Nucleus accumbens (tissue), 56 donors: ENCODE results near the gene ARHGEF3.

ENCODE experiments used
- DNase-seq, 56 donors: peaks; one replicate each; lab custom pipeline; 2025; lab: John Stamatoyannopoulos, UW

ARHGEF3 gene, protein sequence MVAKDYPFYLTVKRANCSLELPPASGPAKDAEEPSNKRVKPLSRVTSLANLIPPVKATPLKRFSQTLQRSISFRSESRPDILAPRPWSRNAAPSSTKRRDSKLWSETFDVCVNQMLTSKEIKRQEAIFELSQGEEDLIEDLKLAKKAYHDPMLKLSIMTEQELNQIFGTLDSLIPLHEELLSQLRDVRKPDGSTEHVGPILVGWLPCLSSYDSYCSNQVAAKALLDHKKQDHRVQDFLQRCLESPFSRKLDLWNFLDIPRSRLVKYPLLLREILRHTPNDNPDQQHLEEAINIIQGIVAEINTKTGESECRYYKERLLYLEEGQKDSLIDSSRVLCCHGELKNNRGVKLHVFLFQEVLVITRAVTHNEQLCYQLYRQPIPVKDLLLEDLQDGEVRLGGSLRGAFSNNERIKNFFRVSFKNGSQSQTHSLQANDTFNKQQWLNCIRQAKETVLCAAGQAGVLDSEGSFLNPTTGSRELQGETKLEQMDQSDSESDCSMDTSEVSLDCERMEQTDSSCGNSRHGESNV

DNA sequence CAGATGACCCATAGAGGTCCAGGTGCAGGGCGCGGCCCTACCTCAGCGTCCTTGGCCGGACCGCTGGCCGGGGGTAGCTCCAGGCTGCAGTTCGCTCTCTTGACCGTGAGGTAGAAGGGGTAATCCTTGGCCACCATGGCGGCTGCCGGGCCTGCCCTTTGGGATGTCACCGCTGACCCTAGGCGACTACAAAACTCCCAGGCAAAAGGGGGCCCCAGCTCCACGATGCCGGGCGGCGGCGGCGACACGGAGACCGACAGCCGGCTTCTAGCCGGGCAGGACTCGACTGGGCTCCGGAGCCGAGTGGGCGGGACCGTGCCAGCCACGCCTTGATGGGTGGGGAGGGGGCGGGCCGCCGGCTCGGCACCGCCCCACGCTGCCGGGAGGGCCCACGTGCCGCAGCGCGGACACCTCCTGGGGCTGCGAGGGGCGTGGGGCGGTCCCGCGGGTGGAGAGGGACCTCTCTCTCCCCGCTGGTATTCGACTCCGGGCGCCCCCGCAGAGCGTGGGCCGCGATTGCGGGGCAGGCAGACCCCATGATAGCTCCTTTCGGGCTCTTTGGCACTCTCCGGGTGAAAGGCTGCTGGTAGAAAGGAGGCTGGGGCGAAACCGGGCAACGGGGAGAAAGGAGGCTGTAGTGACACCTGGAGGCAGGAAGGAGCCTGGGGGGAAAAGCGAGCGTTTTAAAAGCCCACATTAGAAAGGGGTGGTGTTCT lies at the start of gene ARHGEF3:
TSS of gene ARHGEF3 (minus strand) at position 288 of the 716 bp plus-strand sequence. CDS start at position 137, 151 bp downstream.
- DNase-seq = peak in 55 of 56 donors; percentile 18 to 92 (median 81)

DNA sequence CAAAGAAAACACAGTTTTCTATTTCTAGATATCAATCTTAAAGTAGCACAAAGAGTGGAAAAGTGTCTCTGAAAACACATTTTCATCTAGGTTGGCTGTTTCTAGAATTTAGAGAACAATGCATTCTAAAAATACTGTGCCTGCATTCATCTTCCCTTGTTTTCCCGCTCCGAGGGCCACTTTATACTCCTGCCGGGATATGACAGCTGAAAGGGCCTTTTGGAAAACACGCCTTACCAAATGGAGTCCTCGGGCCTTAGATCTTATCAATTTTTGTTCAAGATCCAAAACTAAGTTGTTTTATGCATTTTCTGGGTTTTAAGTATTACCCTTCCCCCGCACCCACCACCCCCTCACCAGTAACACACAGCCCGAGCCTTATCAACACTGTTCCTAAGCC lies 47.9 kb upstream of the ARHGEF3 start:
- DNase-seq = no peak

DNA sequence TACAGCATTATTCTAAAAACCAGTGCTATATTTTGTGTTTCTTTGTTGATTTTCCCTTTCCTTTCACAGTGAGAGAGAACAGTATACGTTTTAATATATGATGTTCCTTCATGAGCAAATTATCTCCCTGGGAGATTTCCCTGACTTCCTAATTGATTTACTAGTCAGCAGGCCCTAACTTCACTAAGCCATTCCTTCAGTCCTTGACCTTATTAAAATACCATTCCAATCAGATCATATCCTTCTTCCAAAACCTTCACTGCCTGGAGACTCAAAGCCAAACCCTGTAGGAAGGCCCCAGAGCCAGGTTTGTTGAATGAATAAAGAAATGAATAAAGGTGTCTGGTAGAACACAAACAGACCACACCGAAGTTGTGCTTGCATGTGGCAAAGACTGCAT lies 43.8 kb upstream of the ARHGEF3 start:
- no peak for DNase-seq

DNA sequence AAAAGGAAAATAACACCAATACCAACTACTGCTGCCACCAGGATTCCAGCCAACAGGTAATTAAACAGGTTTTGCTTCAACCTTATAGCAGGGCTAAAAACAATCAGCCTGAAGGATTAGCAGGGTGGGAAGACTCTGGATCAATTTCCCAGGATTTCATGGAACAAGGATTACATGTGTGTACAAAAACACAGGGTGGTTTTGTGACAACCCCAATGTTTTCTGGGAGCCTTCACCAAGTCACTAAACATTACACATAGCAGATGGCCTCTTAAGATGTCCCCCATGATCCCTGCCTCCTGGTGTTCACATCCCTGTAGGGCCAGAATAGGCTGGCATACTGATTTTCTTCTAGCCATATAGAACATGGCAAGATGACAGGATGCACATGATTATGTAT lies 42.8 kb upstream of the ARHGEF3 start:
- no peak for DNase-seq

DNA sequence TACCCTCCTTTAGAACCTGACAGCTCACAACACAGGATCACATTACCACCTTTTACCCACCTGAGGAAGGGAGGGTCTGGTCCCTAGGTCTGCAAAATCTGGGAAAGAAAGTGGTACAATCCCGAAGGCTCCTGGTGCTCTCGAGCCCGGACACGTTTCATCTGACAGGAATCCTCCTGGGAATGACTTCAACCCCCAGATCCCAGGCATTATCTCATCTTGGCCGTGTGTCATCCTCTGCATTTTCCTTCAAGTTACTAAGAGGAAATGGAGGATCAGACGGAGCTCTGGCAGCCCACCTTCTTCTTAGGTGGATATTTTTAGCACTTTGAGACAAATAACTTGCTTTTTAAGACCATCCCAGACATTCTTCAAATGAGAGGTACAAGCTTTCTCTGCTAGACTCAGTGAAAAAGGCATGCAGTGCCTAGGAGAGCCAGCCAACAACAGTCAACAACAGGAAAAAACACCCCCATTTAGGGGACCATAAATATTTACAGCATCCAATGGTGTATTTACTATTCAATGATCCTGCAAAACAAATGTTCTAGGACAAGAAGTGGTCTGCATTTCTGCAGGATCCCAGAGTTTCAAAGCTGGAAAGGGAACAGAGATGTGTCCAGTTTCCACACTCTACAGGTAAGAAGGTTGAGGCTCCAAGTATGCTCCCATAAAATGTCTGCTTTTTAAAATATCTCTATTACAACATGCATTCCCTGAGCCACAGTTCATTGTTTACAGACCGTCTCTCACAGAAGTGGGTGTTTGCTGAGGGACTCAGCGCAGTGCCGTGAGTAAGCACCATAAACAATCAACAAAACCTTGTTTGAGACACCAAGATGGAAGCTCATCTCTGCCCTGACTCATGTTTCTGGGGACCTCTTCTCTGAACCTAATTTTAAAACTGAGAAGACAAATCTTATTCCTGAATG lies 38.3 kb upstream of the ARHGEF3 start:
- DNase-seq = peak in 1 of 56 donors; percentile 6

DNA sequence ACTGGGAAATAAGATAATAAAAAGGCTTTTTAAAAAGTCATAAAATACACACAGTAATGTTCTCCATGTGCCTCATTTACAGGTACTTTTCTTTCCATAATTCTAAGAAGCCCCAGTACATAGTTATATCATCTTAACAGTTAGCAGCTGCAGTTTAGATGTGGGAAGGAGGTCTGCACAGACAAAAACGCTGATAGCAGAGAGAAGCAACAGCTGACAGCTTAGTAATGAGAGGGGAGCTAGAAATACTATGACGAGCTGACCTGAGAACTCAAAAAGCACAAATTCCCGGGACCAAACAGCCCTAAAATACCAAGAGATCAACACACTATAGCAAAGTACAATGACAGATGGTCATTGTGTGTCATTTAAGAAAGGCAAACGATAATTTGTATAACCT lies 36.7 kb upstream of the ARHGEF3 start:
- DNase-seq = no peak

DNA sequence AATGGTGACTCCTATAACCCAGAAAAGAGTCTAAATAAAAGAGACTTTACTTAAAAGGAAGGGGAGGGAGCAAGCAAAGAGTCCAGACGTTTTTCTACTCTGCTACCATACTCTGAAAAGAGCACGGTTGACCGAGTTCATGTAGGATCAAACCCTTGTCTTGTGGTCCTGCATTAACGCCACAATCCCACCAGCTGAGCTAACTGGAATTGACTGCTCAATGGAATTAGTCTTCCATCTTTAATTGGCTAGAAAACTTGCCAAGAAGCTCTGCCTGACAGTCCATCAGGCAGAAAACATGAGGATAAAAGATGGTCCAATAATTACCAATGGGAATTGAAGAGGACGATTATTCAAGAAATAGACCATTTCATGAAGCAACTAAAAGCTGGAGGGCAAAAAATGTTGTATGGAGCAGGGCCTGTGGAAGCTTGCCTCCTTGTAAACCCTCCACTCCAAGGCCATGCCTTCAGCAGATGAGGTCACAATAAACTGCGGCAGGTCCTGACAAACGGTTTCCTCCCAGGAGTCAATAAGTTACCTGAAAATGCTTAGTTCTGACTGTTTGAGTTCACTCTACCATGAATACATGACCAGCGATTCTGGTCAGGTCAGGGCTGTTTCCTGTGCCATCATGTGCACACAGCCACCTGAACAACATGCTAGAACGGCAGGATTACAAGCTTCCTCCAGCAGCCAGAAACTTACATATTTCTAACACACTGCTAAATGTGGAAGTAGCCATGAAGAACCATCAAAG lies 35.6 kb upstream of the ARHGEF3 start:
- DNase-seq = no peak

DNA sequence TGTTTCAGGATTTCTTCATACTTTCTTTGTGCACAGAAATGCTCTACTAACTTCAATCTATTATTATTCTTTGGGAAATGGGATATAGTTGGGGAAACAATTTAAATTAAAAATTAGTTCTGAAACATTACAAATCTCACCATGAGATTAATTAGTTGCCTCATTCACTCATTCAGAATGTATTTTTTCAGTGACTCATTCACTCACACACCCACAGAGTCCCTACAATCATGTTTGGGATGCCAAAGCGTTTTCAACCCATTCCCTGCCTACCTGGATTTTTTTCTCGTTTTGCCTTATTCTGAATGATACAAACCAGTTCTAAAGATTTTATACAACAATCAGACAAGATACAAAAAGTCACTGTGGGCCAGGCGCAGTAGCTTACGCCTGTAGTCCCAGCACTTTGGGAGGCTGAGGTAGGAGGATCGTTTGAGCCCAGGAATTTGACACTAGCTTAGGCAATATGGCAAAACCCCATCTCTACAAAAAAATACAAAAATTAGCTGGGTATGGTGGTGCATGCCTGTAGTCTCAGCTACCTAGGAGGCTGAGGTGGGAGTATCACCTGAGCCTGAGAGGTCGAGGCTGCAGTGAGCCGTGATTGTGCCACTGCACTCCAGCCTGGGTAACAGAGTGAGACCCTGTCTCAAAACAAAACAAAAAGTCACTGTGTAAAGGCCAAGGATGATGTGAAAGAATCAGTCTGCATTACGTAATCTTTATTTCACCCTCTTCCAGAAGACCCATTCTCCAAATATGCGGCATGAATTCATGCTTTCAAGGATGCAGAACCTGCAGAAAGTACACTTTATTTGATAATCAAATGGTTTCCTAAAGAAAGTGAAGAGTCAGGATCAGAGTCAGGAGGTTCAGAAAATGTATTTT lies 34.8 kb upstream of the ARHGEF3 start:
- DNase-seq = no peak

DNA sequence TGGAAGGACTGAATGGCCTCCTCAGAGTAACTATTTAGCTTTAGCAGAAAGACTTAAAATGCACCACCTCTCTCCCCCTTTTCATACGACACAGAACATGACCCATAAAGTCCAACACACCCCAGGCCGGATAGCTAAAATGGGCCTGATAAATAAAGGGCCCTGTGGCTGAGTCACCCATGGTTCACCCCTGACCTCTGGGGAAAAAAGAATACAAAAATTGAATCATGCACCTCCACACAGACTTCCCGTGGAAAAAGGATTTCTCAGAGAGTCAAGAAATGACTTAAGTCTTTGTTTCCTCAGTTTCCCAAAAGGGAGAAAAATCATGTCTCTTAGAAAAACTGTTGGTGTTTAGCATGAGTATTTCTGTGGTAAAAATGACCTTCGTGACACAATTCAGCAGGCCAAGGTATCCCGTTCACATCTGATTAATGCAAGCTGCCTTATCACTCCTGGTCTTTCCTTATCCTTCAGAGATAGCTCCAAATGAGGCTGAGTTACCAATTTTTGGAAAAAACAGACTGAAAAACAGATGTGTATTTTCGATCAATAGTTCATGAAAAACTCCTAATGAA lies 34.0 kb upstream of the ARHGEF3 start:
- DNase-seq = no peak

DNA sequence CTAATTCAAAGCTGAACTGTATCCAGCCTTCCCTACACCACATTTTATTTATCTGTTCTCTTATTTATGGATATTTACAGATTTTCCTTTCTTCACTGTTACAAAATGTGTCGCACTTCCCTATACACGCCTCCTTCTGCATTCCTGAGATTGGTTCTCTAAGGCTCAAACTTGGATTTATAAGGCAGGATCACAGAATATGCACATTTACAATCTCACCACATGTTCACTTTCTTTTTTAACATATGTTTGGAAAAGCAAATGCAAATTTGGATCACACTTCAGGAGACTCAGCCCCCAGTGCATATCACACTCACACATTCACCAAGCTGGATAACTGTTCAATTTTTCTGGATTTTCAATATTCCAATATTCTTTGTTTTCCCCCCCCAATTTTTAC lies 31.8 kb upstream of the ARHGEF3 start:
- DNase-seq = no peak

DNA sequence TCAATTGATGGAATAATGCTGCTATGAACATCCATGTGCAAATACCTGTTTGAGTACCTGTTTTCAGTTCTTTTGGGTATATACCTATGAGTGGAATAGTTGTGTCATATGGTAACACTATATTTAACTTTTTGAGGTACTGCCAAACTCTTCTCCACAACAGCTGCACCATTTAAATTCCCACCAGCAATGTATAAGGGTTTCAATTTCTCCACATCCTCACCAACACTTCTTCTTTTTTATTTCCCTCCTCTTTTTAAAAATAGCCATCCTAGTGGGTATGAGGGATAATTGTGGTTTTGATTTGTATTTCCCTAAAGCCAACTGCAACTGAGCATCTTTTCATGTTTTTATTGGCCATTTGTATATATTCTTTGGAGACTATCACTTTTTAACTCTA lies 31.3 kb upstream of the ARHGEF3 start:
- no peak for DNase-seq

DNA sequence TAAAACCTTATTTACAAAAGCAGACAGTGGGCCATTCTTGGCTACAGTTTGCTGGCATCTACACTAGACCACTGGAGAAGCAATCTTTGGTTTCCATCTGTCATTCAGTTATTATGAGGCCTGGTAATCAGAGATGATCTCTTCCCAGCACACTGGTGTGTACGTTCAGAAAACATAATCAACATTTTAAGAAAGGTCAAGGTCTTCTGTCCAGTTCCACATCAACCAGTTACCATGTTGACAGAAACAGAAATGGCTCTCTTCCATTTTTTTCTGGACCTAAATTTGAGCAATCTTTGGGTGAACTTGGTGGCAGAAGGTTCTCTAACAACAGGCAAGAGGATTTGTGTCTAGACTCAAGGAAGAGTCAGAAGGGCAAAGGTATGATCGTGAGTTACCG lies 29.8 kb upstream of the ARHGEF3 start:
- DNase-seq = no peak

DNA sequence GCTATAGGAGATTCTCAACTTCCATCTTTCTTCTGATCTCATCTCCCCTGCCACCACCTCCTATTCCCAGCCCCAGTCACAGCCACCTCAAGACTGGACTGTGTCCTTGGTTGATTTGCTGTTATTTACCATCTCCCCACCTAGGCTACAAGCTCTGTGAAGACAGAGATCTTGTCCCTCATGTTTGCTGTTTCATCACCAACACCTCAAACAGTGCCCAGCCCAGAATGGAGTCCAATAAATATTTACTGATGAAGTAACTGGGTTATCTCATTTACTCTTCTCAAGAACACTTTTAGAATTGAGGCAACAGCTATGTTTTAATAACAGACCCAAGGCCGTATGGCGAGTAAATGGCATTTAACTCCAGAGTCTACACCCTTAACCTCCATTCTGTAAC lies 29.1 kb upstream of the ARHGEF3 start:
- no peak for DNase-seq

DNA sequence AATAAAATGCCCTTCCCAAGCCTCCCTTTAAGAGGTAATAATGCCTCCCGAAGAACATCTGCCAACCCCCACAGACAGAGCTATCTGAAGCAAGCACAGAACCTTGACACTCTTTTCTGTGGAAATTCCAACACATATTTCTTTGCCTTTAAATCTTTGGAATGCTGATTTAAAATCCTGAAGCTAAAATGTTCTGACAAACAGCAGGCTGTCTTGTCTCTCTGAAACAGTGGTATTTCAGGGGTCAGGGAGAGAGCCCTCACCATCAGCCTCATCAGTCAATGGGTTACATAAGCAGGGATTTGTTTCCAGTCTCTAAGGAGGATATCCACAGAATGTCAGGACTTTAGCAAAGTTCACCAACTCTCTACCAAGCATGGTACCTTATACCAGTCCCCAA lies 27.8 kb upstream of the ARHGEF3 start:
- DNase-seq = no peak

DNA sequence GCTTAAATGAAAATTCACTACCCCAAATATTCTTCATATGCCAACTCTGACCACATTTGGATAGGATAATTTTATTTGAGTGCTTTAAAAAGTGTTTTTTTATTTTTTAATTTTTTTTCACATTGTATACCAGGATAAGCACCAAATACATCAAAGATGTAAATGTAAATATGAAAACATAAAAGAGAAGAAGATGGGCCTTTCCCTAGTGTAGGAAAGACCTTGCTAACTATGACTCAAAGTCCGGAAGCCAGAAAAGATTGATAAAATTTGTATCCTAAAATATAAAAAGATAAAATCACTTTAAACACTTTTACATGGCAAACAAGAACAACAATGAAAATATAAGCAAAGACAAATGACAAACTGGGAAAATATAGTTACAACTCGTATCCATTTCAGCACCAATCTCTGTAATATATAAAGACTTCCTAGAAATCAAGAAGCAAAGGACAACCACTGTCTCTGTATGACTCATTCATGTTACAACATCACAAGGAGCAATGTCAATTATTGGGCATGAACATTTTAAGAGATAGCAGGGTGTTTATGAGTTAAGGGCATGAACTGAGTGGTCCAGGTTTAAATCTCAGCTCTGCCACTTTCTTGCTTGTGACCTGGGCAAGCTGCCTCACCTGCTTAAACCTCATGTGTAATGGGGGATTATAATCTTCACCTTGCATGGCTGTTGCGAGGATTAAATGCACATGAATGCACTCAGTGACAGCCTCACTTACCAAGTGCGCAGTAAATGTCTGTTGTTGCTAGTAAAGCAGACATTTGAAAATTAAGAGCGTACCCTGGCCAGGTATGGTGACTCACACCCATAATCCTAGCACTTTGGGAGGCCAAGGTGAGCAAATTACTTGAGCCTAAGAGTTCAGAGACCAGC lies 25.3 kb upstream of the ARHGEF3 start:
- DNase-seq = no peak

DNA sequence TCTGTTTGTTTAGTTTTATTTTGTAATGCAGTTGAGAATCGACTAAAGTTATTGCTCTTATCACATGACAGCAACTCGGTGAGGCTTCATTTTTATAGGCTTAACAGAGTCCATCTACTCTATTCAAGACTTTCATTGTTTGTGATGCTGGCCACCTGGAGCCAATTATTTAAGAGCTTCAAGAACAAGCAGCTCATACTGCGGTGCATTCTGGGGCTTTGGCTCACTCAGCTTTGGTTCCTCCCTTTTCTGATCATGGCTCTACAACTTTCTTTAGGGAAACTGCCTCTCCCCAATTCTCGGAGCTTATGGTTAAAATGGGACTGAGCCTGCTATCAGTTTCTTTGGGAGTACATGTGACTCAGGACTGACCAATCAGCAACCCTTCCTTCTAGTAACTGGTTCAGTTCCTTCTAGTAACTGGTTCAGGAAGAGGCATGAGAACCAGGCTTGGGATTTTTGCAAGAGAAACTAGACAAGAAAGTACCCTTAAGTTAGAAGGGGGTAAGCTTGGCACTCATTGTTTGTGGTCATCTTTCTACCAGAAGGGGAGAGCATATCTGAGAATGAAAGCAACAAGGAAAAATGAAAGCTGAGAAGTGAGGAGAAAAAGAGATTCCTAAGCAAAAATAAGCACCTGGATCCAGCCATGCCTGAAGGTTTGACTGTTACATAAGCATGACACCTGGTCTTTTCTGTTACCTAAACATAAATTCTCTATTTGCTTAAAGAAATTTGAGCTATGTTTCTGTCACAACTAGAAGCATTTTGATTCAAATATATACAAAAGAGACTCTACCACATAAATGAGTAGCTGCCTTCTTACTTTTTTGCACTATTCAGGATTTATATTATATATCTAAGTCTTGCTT lies 24.1 kb upstream of the ARHGEF3 start:
- DNase-seq = peak in 1 of 56 donors; percentile 19
